H54 (cell line): ENCODE results near the gene GNAO1.
A peak's percentile ranks its signal among the peaks of the same experiment; 100 is the strongest.

Experiments
- DNase-seq: peaks from one replicate; pipeline ENCODE4 v3.0.0; 2011; ENCODE audit warnings: low spot score, mixed read lengths; ENCODE audit not compliant: insufficient read length
- FAIRE-seq: peaks from 3 replicates; lab custom pipeline; 2011; peaks lifted over from hg19 to GRCh38; lab: Jason Lieb, UNC
- POLR2A ChIP-seq: IDR thresholded peaks from 2 replicates; pipeline ENCODE4 v1.6.1; 2011; ENCODE audit warnings: low read depth, mild to moderate bottlenecking, low read length

GNAO1 gene

DNA sequence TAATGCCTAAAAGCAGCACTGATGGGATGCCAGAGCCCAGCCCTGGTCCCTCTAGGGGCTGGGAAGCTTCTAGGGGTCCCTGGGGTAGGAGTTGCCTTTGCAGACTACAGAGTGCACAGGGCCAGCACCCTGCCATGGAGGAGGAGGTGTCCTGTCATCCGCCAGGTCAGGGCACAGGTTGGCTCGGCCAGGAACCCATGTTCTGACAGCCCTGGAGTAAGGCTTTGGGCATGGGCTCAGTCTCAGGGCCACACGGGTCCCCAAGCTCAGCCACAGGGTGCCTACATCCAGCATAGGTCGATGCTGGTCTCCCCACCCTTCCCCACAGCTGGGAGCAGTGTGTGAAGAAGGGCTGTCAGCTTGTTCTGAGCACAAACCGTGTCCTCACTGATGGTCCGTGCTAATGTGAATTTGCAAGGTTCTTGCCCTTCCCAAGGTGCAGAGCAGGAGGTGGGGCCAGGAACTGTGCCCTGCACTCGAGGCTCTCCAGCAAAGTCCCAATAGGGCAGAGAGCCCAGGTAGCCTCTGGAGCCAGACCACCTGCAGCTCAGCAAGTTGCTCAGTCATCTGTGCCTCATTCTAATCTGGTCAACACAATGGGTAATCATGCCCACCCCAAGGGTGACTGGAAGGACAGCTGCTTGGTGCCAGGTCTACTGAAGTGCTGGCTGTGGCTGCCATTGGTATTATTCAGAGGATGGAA, 161.2 kb downstream of the GNAO1 start:
- no peak for TF ChIP-seq POLR2A
- no peak for DNase-seq
- no peak for FAIRE-seq

- DNase-seq, result no peak
- TF ChIP-seq POLR2A, result no peak
- no peak for FAIRE-seq
Measured at GRCh38 chr16:56353054-56353921, 162.0 kb downstream of the GNAO1 start.

GRCh38 chr16:56354016-56354415, 162.7 kb downstream of the GNAO1 start:
- no peak for TF ChIP-seq POLR2A
- no peak for DNase-seq
- FAIRE-seq, result no peak

- FAIRE-seq (no peak), DNase-seq (no peak)
- no peak for TF ChIP-seq POLR2A
Measured at GRCh38 chr16:56354746-56355145, 163.5 kb downstream of the GNAO1 start.

DNA sequence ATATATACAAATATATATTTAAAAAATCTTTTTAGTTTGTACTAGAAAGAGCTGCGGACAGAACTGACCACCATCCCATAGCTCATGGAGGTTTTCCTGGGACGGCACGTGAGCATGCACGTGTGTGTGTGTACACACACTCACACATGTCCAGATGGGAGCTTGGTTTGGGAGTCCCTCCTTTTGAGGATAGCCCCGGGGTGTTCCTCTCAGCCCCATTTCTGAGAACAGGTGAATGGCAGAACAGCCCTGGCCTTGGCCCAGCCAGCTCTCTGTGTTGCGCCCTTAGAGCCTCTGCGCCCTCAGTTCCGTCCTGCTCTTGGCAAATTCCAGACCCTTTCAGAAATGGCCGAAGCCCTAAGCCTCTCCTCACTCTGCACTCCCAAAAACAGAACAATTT, 163.9 kb downstream of the GNAO1 start:
- DNase-seq (no peak), FAIRE-seq (no peak)
- TF ChIP-seq POLR2A, result no peak

GRCh38 chr16:56355786-56356275, 164.5 kb downstream of the GNAO1 start:
- TF ChIP-seq POLR2A, result no peak
- no peak for FAIRE-seq
- no peak for DNase-seq

GRCh38 chr16:56356276-56357240, 165.3 kb downstream of the GNAO1 start:
- TF ChIP-seq POLR2A, result no peak
- DNase-seq, result peak; percentile 93
- FAIRE-seq, result peak; percentile 30

DNA sequence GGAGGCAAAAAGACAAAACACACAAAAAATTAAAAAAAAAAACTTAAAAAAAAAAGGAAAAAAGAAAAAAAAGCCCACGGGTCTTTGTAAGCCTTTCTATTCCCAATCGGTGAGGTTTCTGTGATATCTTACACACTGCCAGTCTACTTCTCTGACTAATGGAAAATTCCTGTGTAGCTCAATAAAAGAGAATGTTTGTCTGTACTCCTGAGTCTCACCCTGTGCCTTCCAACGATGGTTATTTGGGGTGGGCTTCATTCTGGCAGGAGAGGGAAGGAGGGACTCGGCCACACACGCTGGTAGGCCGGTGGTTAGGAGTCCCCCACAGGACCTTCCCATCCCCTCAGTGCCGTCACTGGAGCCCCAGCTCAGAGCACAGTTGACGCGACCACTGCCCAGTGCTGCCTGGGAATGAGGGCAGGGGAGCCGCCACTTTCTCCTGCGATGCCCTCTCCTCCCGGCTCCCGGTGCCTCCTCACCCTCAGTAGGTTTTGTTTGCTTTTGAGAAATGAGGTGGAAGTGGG, 166.0 kb downstream of the GNAO1 start:
- DNase-seq, result peak; percentile 51
- FAIRE-seq, result no peak
- TF ChIP-seq POLR2A, result no peak

DNA sequence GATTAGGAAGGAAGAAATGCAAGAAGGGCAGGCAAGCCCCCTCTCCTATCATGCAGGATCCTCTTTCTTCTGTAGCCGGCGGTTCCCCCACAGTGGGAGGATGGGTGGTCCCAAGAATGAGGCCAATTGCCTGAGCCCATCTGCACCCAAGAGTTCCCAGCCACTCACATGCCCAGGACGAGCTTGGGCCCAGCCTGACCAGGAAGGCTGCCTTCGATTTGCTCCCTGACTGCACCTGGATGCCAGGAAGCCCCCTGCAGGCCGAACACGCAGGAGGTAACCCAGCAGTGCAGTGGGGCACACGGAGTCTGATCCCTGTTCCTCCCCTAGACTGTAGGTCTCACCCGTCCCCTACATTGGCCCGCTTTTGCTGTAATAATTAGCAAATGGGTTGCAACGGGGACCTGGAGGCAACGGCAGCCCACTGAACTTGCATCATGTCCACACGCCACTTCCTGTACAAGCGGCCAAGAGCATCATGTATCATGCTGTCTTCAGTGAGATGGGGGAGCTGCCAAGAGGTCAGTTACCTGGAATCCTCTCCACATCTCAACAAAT, 166.6 kb downstream of the GNAO1 start:
- FAIRE-seq (no peak), DNase-seq (no peak)
- TF ChIP-seq POLR2A, result no peak

DNA sequence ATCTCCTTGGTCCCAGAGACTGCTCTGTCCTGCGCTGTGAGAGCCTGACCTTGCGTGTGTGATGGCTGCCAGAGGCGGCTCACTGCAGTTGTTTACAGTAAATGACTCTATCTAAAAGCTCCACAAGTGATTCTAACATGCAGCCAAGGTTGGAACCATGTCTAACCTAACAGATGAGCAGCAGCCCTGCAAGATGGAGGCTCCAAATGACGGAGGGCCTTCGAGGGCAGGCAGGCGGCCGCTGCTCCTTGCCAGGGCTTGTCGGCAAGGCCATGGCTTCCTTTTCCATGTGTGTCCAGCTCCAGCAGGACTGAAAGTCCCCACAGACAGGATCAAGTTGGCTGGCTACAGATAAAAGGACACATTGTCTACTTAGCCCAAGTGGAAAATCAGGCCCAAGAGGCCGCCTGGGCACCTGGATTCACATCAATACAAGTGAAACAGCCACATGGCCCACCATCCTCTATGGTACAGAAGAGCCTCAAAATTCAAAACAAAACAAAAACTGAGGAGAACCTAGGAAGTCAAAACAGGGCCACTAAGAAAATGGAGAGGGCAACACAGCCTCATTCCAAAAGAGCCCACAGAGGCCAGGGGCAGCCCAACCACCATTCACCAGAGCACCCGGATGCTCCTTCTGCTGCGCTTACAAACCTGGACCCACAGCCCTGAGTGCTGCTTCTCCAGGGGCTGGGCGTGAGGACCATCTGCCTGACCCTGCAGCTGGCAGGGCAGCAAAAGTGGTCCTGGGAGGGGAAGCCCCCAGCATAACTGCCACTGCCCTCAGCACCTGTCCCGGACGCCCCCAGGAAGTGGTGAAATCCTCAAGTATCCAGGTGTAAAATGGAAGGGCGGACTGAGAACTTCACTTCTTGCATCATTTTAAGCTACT, 169.1 kb downstream of the GNAO1 start:
- FAIRE-seq (no peak), DNase-seq (no peak)
- no peak for TF ChIP-seq POLR2A

GRCh38 chr16:56362057-56362655, 170.9 kb downstream of the GNAO1 start:
- FAIRE-seq, result no peak
- TF ChIP-seq POLR2A, result no peak
- no peak for DNase-seq

DNA sequence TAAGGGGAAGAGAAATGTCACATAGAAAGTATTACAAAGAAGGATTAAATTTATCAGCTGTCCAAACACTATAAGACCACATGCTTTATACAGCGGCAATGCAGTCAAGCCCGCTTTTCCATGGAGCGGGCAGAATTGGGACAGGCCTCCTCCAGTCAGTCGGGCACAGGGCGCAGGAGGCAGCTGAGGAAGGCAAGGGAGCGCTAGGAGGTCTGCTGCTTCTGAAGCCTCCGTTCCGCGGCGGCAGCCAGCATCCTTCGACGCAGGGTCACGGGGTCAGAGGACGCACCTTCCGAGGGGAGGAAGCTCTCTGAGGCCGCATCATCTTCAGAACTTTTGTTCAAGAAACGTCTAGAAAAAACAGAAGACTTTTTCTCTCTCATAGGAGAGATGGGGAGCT, 171.4 kb downstream of the GNAO1 start:
- no peak for DNase-seq
- no peak for TF ChIP-seq POLR2A
- no peak for FAIRE-seq
